Activated T-helper 1 cell treated with anti-CD3 and anti-CD28 coated beads, Interleukin-12 subunit alpha, Interleukin-12 subunit beta, Interleukin-2, Interleukin-4 antibody, amounts not matched to agents 30 ng/mL and 10 ng/mL and 1 ng/mL, durations not matched to agents 14 hours and 24 hours and 36 hours (primary cell): ENCODE data around the gene RPLP2. TPM values are rescaled to one million over a fixed set of nuclear protein-coding genes. Genes with fewer than 3 reads are reported as not detected.

Experiments
- DNase-seq: peaks from one replicate; pipeline ENCODE4 v3.0.0; 2021; ENCODE audit warnings: low spot score
- H3K27ac Mint-ChIP-seq: one replicate; pipeline ENCODE4 v1.8.0; 2021; ENCODE audit warnings: mild to moderate bottlenecking, mixed read lengths
- H3K27me3 Mint-ChIP-seq: one replicate; pipeline ENCODE4 v1.8.0; 2022; ENCODE audit warnings: mild to moderate bottlenecking, moderate library complexity, mixed read lengths; ENCODE audit not compliant: insufficient read depth
- H3K36me3 Mint-ChIP-seq: one replicate; pipeline ENCODE4 v1.8.0; 2021; ENCODE audit warnings: low read depth, mixed read lengths
- H3K4me1 Mint-ChIP-seq: one replicate; pipeline ENCODE4 v1.8.0; 2021; ENCODE audit warnings: low read depth, mixed read lengths
- H3K4me3 Mint-ChIP-seq: one replicate; pipeline ENCODE4 v1.8.0; 2021; ENCODE audit warnings: mild to moderate bottlenecking, moderate library complexity, mixed read lengths
- H3K9me3 Mint-ChIP-seq: one replicate; pipeline ENCODE4 v1.8.0; 2021; ENCODE audit warnings: mixed read lengths
- intact Hi-C: fragments of 100-400 bp; cut with micrococcal nuclease; formaldehyde crosslinking; loops from one replicate; pipeline ENCODE4 v1.15.1; 2024
- total RNA-seq: library from RNA; stranded (reverse); gene quantifications from 2 replicates; pipeline ENCODE4 v1.2.3, GENCODE V29; 2022

Gene RPLP2
- total RNA-seq, 1 donor from 2014 or later: 2,072 TPM

DNA sequence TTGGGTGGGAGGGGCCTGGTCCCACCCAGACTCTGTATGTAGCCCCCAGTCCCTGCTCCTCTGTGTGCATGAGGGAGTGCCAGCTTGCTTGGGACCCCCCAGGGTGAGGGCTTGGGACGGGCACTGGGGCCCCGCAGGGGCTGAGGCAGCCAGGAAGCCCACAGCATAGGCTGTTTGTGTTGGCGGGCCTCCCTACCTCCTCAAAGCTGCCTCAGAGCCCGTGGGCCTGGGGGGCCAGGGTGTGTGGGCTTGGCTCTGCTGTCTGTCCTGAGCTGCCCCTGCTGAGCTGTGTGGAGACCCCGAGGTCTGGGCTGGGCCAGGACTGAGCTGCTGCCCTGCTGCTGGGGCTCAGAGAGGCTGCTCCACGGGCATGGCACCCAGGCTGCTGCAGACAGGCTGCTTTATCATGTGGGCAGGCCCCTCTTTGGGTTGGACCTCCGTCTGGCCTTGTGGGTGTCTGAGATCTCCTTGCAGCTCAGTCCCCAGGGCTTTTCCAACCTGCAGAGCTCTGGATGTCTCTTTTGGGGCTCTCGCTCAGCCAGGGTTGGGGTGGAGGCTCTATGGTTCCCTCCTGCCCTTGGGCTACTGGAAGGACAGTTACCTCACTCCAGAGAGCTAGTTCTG lies 36.2 kb downstream of the RPLP2 start:
- H3K27ac Mint-ChIP-seq: no peak overlapping the region
- H3K9me3 Mint-ChIP-seq: no peaks in the 10 kb centered on the region
- peaks cover 3% of the 10 kb centered on the region for H3K36me3 Mint-ChIP-seq
- H3K4me1 Mint-ChIP-seq: peaks cover 9% of the 10 kb centered on the region
- H3K27me3 Mint-ChIP-seq: peaks cover 2% of the 10 kb centered on the region
- no peak for DNase-seq
- intact Hi-C loops: loop anchor here (5.0 kb wide), 1 partner anchor 81 kb away; the partner anchor contains the start of gene AP2A2
- H3K4me3 Mint-ChIP-seq: no peak overlapping the region

DNA sequence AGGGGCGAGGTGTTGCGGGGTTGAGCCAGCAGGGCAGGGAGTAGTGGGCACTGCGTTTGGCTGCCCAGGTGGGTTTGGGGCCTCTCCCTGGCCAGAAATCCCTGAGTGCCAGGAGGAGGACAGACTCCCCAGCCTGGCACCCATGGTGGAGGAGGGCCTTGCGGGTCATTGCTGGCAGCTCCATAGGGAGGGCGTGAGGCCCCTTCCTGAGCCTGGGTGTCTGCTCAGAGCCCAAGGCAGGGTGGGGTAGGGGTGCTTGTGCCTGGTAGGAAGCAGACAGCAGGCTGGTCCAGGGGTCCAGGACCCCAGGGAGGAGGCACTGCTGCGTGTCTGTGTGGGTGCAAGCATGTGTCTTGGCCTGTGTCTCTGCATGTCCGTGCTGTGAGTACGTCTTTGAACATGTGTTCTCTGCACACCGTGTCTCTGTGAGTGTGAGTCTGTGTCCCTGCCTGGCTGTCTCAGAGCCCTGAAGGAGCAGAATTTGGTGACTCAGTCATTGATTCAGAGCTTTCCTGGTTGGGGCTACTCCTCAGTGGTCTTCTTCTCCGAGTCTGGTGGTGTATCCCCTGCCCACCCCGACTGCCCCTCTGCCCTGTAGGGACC lies 36.8 kb downstream of the RPLP2 start:
- Mint-ChIP-seq H3K27ac (peak overlapping the region; percentile 48), H3K9me3 (no peaks in the 10 kb centered on the region), H3K36me3 (no peaks in the 10 kb centered on the region), H3K27me3 (peaks cover 2% of the 10 kb centered on the region), H3K4me3 (no peak overlapping the region), H3K4me1 (peaks cover 5% of the 10 kb centered on the region)
- intact Hi-C loops: loop anchor here (5.0 kb wide), 1 partner anchor 81 kb away; the partner anchor contains the start of gene AP2A2
- no peak for DNase-seq

DNA sequence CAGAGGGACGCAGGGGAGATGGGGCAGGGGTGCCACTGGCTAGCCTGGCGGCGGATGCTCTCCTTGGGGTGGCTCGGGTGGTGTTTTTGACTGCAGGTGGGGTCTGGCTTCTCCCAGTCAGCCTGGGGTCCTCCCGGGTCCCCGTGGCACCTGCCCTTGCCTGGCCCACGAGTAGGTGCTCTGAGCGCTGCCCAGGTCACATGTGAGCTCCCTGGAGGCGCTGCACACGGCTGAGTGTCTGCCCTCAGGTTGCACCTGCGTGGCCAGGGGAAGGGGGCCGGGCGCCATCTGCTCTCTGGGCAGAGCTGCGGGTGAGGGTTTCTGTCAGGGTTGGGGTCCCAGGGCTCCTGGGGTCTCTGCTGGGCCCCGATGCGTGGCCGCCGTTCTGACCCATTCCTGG lies 38.1 kb downstream of the RPLP2 start:
- Mint-ChIP-seq H3K27me3 (peaks cover 4% of the 10 kb centered on the region), H3K4me1 (peaks cover 5% of the 10 kb centered on the region), H3K36me3 (no peaks in the 10 kb centered on the region), H3K27ac (no peak overlapping the region), H3K9me3 (no peaks in the 10 kb centered on the region), H3K4me3 (no peak overlapping the region)
- DNase-seq: no peak
- intact Hi-C loops: loop anchor here (1.0 to 5.0 kb wide), 3 partner anchors 17 to 203 kb away; partner anchors contain the start of gene AP2A2

DNA sequence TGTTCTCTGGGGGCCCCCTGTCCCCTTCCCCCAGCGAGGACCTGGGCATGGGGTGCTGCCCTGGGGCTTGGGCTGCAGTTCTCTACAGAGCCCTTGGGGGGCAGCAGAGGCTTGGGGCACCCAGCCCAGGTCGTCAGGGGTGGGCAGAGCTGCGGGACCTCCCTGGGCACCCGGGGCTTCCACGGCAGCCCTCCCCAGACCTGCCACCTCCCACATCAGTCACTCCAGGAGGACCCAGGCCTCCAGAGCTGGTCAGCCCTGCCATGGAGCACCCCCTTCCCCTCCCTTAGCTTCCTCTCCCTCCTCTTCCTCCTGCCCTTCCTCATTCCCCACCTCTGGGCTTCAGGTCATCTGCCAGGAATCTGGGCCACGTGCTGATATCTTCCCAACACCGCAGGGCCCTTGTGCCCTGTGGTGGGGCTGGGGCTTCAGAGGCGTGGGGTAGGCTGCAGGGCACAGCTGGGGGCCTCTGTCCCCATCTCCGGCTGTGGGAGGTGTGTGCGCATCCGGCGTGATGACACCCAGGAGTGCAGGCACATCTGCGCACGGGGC lies 38.7 kb downstream of the RPLP2 start:
- peak overlapping the region; percentile 37 for H3K4me3 Mint-ChIP-seq
- peaks cover 4% of the 10 kb centered on the region for H3K27me3 Mint-ChIP-seq
- intact Hi-C loops: loop anchor here (1.0 to 5.0 kb wide), 3 partner anchors 18 to 203 kb away; partner anchors contain the start of gene AP2A2
- peak; percentile 60 for DNase-seq
- no peak overlapping the region for H3K27ac Mint-ChIP-seq
- H3K36me3 Mint-ChIP-seq: no peaks in the 10 kb centered on the region
- no peaks in the 10 kb centered on the region for H3K9me3 Mint-ChIP-seq
- peaks cover 4% of the 10 kb centered on the region for H3K4me1 Mint-ChIP-seq

DNA sequence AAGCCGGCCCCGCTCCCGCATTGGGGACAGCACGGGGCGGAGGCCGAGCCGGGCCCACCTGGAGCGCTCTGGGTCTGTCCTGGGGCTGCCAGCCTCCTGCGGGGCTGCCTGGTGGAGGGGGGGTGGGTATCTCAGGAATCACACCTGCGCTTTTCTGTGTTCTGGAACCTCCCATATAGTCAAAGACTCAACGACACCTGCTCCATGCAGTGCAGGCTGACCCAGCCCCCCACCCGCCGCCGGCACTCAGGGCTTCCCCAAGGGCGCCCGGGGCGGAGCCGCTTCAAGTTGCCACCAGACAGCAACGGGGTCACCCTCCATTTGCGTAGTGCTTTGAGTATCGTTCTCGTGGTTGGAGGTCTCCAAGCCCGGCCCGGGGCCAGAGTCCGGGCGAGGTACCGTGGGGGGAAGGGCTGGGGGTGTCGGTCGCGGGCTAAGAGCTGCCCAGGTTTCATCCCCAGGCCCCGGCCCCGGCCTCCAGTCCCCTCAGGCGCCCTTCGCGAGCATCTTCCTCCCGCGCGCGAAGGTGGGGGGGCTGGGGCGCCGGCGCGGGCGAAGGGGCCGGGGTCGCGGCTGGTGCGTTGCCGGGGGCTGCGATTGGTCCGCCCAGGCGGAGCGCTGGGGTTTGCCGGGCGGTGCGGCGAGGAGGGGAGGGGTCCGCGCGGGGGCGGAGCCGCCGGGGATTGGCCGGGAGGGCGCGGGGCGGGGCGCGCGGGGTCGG lies 39.5 kb downstream of the RPLP2 start:
- Mint-ChIP-seq H3K27ac (no peak overlapping the region), H3K27me3 (peaks cover 4% of the 10 kb centered on the region), H3K36me3 (no peaks in the 10 kb centered on the region), H3K4me3 (peak overlapping the region; percentile 61), H3K4me1 (no peaks in the 10 kb centered on the region), H3K9me3 (no peaks in the 10 kb centered on the region)
- intact Hi-C loops: loop anchor here (2.0 to 5.0 kb wide), 2 partner anchors 18 to 78 kb away; partner anchors contain the start of gene AP2A2
- DNase-seq: no peak

DNA sequence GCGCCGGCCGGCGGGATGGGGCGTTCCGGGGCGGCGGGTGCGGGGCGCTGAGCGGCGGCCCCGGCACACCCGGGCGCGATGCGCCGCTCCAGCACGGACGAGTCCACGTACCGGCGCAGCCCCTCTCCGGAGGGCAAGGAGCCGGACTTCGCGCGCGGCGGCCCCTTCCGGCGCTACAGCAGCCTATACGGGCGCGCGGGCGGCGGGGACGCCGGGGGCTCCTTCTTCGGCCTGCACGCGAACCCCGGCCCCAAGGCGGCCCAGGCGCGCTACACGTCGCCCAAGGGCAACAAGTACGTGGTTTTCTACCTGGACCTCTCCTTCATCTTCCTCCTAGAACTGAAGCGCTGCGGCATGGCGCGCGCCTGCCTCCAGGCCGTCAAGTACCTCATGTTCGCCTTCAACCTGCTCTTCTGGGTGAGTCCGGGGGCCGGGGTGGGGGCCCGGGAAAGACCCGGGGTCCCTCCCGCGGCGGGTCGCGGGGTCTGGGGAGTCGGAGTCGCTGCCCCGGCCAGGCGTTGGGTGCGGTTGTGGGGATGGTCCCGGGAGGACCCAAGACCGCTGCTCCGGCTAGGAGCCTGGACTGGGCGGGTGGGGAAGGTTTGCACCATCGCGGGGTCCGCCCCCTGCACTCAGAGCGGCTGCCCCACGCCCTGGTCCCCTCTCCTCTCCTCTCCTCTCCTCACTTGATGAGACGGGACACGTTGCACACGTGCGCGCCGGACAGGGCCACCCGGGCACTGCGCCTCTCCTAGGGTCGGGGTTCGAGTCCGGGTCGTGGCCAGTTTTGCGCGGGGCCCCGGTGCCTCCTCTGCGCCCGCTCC lies 40.4 kb downstream of the RPLP2 start:
- H3K4me1 Mint-ChIP-seq: no peaks in the 10 kb centered on the region
- H3K4me3 Mint-ChIP-seq: no peak overlapping the region
- H3K27me3 Mint-ChIP-seq: peaks cover 4% of the 10 kb centered on the region
- no peak for DNase-seq
- intact Hi-C loops: loop anchor here (2.0 to 5.0 kb wide), 2 partner anchors 19 to 77 kb away; partner anchors contain the start of gene AP2A2
- no peaks in the 10 kb centered on the region for H3K9me3 Mint-ChIP-seq
- no peaks in the 10 kb centered on the region for H3K36me3 Mint-ChIP-seq
- H3K27ac Mint-ChIP-seq: no peak overlapping the region

DNA sequence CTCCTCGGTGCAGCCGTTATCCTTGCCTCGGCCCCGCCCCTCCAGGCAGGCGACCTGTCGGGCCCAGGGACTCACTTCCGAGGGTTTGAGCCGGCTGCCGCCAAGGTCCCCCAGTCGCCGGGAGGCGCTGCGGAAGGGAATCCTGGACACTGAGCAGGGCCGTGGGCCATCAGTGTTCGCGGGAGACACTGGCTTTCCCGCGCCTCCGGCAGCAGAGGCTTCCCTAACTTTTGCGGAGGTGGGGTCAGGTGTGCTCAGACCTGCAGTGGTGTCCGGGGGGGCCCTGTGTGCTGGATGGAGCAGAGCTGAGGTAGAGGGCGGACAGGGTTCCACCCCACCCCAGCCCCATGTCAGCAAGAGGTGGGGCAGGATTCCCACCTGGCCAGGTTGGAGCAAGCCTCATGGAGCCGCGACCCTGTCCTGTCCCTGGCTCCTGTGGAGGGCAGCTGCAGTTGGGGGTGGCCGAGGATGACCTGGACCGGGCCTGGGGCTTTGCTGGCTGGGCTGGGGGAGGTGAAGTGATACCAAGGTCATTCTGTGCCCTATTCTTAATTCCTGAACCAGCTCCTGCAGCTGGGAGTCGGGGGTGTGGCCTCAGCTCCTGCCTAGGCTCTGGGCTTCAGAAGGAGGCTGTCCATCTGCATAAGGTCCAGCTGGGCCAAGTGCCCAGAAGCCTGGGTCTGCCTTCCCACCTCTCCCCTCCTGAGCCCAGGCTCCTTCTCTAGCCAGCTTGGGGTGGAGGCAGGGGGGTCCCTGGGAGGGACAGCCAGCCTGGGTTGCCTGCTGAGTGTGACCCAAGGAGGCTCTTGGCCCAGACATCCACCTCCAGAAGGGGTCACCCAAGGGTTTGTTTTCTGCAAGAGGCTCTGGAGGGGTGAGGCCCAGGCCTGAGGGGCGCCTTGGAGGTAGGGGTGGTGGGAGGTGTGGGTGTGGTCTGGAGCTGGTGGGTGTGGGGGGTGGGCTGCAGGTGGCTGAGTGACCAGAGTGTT lies 41.3 kb downstream of the RPLP2 start:
- Mint-ChIP-seq H3K4me1 (no peaks in the 10 kb centered on the region), H3K27ac (no peak overlapping the region), H3K9me3 (no peaks in the 10 kb centered on the region), H3K4me3 (no peak overlapping the region), H3K27me3 (peaks cover 4% of the 10 kb centered on the region), H3K36me3 (no peaks in the 10 kb centered on the region)
- DNase-seq: no peak
- intact Hi-C loops: no loop called here

DNA sequence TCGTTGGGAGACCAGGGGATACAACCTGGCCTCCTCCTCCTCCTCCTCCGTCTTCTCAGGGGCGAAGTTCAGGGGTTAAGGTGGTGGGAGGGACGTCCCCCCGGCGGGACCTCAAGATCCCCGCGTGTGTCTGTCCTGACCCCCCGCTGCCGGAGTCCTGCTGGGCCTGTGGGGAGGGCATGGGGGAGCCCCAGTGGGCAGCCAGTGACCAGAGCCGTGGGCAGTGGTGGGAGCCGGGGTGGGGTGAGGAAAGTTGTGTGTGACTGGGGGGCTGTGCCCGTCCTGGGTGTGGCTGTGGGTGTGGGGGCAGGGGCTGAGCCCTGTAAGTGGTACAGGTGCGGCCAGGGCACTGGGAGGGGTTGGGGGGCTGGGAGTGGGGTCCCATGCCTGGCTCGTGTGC lies 43.0 kb downstream of the RPLP2 start:
- no peak for DNase-seq
- H3K9me3 Mint-ChIP-seq: no peaks in the 10 kb centered on the region
- no peaks in the 10 kb centered on the region for H3K4me1 Mint-ChIP-seq
- no peaks in the 10 kb centered on the region for H3K36me3 Mint-ChIP-seq
- no peak overlapping the region for H3K4me3 Mint-ChIP-seq
- no peak overlapping the region for H3K27ac Mint-ChIP-seq
- H3K27me3 Mint-ChIP-seq: peaks cover 2% of the 10 kb centered on the region
- intact Hi-C loops: no loop called here

DNA sequence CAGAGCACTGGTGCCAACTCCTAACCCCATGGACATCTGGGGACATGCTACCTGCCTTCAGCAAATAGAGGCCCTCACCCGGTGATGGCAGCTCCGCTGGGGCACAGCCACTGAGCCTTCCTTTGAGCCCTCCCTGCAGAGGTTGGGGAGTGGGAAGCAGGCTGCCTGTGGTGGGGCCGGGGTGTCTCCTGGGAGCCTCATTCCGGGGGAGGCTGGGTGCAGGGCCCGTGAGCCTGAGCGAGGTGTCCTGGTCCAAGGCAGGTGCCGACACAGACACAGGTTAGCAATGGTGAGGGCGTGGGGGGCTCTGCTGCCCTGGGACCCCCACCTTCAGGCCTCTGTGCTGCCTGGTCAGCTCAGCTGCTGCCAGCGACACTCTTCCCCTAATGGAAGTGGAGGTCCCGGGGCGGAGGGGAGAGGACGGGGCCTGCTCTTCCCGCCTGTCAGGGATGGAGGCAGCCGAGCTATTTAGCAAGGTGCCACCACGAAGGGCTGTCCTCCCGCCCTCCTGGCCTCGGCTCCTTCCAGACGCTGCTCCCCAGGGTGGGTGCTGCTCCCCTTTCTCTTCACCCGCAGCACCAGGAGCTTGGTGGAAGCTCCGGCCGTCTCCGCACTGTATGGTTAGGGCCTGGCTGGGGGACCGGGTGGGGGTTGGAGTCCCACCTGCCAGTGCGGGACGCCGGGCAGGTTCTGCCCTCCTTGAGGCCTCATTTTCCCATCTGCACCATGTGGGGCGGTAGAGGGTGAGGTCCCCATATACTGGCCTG lies 44.1 kb downstream of the RPLP2 start:
- Mint-ChIP-seq H3K4me3 (no peak overlapping the region), H3K27ac (no peak overlapping the region), H3K4me1 (no peaks in the 10 kb centered on the region), H3K36me3 (no peaks in the 10 kb centered on the region), H3K9me3 (no peaks in the 10 kb centered on the region), H3K27me3 (peaks cover 2% of the 10 kb centered on the region)
- no peak for DNase-seq
- intact Hi-C loops: no loop called here

DNA sequence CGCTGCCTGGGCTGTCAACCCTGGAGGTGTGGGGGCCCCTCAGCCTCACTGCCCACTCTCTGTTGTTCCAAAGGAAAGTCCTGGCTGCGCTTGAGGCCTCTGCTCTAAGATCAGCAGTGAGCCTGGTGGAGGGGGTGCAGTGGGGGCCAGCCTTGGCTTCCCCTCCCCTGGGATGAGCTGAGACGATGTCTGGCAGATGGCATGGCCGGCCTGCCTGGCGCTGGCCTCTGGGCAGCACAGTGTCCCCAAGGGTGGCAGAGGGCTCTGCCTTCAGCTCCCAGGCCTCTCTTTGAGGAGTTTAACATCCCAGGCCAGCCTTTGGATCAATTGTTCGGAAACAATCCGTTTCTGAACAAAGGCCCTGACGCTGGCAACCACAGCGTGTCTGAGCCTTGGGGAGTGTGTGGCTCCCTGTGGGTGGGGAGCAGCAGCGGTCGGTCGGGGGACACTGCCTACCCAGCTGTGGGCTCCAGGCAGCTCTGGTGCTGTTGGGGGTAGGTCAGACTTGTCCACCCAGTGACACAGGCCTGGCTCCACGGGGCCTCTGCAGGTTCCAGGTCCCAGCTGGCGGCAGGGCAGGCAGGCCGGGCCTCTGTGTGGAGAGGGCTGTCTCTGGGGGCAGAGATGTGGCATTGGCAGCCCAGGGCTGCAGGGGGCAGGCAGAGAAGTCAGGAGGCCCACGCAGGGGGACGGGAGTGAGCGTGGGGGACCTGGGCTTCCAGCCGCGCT lies 45.0 kb downstream of the RPLP2 start:
- Mint-ChIP-seq H3K9me3 (no peaks in the 10 kb centered on the region), H3K27ac (no peak overlapping the region)

DNA sequence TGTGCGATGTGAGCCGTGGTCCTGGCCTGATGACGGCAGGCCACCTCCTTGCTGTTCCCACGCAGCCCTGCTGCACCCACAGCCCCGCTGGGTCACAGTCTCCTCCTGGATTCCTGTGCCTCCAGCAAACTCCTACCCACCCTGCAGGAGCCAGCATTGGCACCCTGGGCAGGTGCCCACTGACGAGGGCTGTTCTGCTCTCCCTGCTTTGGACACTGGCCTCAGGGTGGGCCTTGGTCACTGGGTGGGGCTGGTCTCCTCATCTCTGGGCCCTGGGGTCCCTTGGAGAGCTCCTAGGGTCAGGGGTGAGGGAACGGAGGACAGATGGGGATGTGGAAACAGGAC lies 45.5 kb downstream of the RPLP2 start:
- Mint-ChIP-seq H3K36me3 (no peaks in the 10 kb centered on the region), H3K4me1 (no peaks in the 10 kb centered on the region), H3K9me3 (no peaks in the 10 kb centered on the region), H3K27me3 (peaks cover 2% of the 10 kb centered on the region), H3K27ac (no peak overlapping the region), H3K4me3 (no peak overlapping the region)
- intact Hi-C loops: no loop called here
- no peak for DNase-seq

More for the DNA sequence above, 45.0 kb downstream of the RPLP2 start:
- Mint-ChIP-seq H3K4me1 (no peaks in the 10 kb centered on the region), H3K4me3 (no peak overlapping the region), H3K27me3 (peaks cover 2% of the 10 kb centered on the region), H3K36me3 (no peaks in the 10 kb centered on the region)
- DNase-seq: no peak
- intact Hi-C loops: no loop called here
